SK-N-SH treated with all-trans-retinoic acid at 6 μM for 48 hours (cell line): ENCODE data around the gene KRT73.

Experiments
- ATAC-seq: fragments of 200-7000 bp; cut with Tn5 transposase; 3 replicates; pipeline ENCODE4 v1.9.1; 2020; ENCODE audit warnings: mild to moderate bottlenecking, moderate library complexity
- ARNTL ChIP-seq: fragments of 450-650 bp; formaldehyde crosslinking; IDR thresholded peaks from 2 replicates; pipeline ENCODE4 v1.5.0; 2020; ENCODE audit warnings: low read depth, mild to moderate bottlenecking, moderate library complexity, borderline replicate concordance
- CREB5 ChIP-seq: fragments of 250-450 bp; sonication (Bioruptor Pico); IDR thresholded peaks from 2 replicates; pipeline ENCODE4 v1.5.1; 2020; ENCODE audit warnings: low read depth, mild to moderate bottlenecking, moderate library complexity
- CSDC2 ChIP-seq: fragments of 250-450 bp; sonication (Bioruptor Pico); IDR thresholded peaks from 2 replicates; pipeline ENCODE4 v1.5.0; 2020; ENCODE audit warnings: mild to moderate bottlenecking, moderate library complexity
- CSRNP3 ChIP-seq: fragments of 250-450 bp; sonication (Bioruptor Pico); IDR thresholded peaks from 2 replicates; pipeline ENCODE4 v1.5.1; 2021; ENCODE audit warnings: mild to moderate bottlenecking, moderate library complexity
- GLIS3 ChIP-seq: fragments of 250-450 bp; sonication (Bioruptor Pico); IDR thresholded peaks from 2 replicates; pipeline ENCODE4 v1.5.0; 2020; ENCODE audit warnings: mild to moderate bottlenecking, moderate library complexity
- ISL1 ChIP-seq: fragments of 250-450 bp; sonication (Bioruptor Pico); IDR thresholded peaks from 2 replicates; pipeline ENCODE4 v2.1.2; 2022; ENCODE audit warnings: mild to moderate bottlenecking, moderate library complexity
- OSR1 ChIP-seq: fragments of 250-450 bp; sonication (Bioruptor Pico); IDR thresholded peaks from 2 replicates; pipeline ENCODE4 v1.8.0; 2022; ENCODE audit warnings: moderate library complexity, mild to moderate bottlenecking, inconsistent platforms
- RARB ChIP-seq: fragments of 250-450 bp; sonication (Bioruptor Pico); IDR thresholded peaks from 2 replicates; pipeline ENCODE4 v1.8.0; 2021; ENCODE audit warnings: mild to moderate bottlenecking, moderate library complexity
- SNAI2 ChIP-seq: fragments of 250-450 bp; sonication (Bioruptor Pico); IDR thresholded peaks from 2 replicates; pipeline ENCODE4 v1.5.0; 2020; ENCODE audit warnings: mild to moderate bottlenecking, moderate library complexity
- TCF4 ChIP-seq: fragments of 250-450 bp; sonication (Bioruptor Pico); IDR thresholded peaks from 2 replicates; pipeline ENCODE4 v1.8.0; 2021; ENCODE audit warnings: mild to moderate bottlenecking, moderate library complexity, borderline replicate concordance
- TOX ChIP-seq: fragments of 250-450 bp; sonication (Bioruptor Pico); IDR thresholded peaks from 2 replicates; pipeline ENCODE4 v1.8.0; 2021; ENCODE audit warnings: mild to moderate bottlenecking, moderate library complexity, borderline replicate concordance
- ZC3H10 ChIP-seq: fragments of 250-450 bp; sonication (Bioruptor Pico); IDR thresholded peaks from 2 replicates; pipeline ENCODE4 v1.5.1; 2021; ENCODE audit warnings: mild to moderate bottlenecking, moderate library complexity
- ZFP3 ChIP-seq: fragments of 250-450 bp; sonication (Bioruptor Pico); IDR thresholded peaks from 2 replicates; pipeline ENCODE4 v1.5.0; 2020; ENCODE audit warnings: mild to moderate bottlenecking, moderate library complexity
- ZNF565 ChIP-seq: fragments of 450-650 bp; formaldehyde crosslinking; conservative IDR thresholded peaks from 2 replicates; pipeline ENCODE4 v1.5.0; 2020; ENCODE audit warnings: low read depth, mild to moderate bottlenecking, moderate library complexity
- ZNF70 ChIP-seq: fragments of 450-650 bp; formaldehyde crosslinking; IDR thresholded peaks from 2 replicates; pipeline ENCODE4 v1.5.0; 2020; ENCODE audit warnings: mild to moderate bottlenecking, moderate library complexity
- ZNF8 ChIP-seq: fragments of 450-650 bp; formaldehyde crosslinking; IDR thresholded peaks from 2 replicates; pipeline ENCODE4 v1.5.0; 2020; ENCODE audit warnings: mild to moderate bottlenecking, moderate library complexity

The KRT73 gene

GRCh38 chr12:52606096-52606495 lies 12.3 kb downstream of the KRT73 start:
- no peak for ATAC-seq
- TF ChIP-seq TCF4 (CRISPR knock-in tag), result no peak
- no peak for TF ChIP-seq OSR1 (CRISPR knock-in tag)
- no peak for TF ChIP-seq CSRNP3
- TF ChIP-seq SNAI2, result no peak
- no peak for TF ChIP-seq ZNF70
- no peak for TF ChIP-seq CREB5 (CRISPR knock-in tag)
- TF ChIP-seq ZNF8 (CRISPR knock-in tag), result no peak
- no peak for TF ChIP-seq ZNF565 (CRISPR knock-in tag)

GRCh38 chr12:52605542-52605941 lies 12.8 kb downstream of the KRT73 start:
- TF ChIP-seq CSDC2 (CRISPR knock-in tag), result no peak
- ATAC-seq, result no peak

GRCh38 chr12:52604859-52605258 lies 13.5 kb downstream of the KRT73 start:
- no peak for ATAC-seq

GRCh38 chr12:52603314-52603713 lies 15.0 kb downstream of the KRT73 start:
- TF ChIP-seq CSDC2 (CRISPR knock-in tag) (no peak), ZNF565 (CRISPR knock-in tag) (no peak), RARB (CRISPR knock-in tag) (no peak), ZNF70 (no peak), ISL1 (no peak), ZFP3 (CRISPR knock-in tag) (no peak), ZC3H10 (CRISPR knock-in tag) (no peak), CREB5 (CRISPR knock-in tag) (no peak), TOX (no peak), SNAI2 (no peak)
- no peak for ATAC-seq

More at GRCh38 chr12:52604859-52605258, 13.5 kb downstream of the KRT73 start:
- TF ChIP-seq CREB5 (CRISPR knock-in tag), result no peak
- TF ChIP-seq ARNTL (CRISPR knock-in tag), result no peak
- TF ChIP-seq GLIS3 (CRISPR knock-in tag), result no peak

- no peak for ATAC-seq
- TF ChIP-seq TOX, result no peak
- TF ChIP-seq ZC3H10 (CRISPR knock-in tag), result no peak
- no peak for TF ChIP-seq OSR1 (CRISPR knock-in tag)
- no peak for TF ChIP-seq SNAI2
- TF ChIP-seq CSDC2 (CRISPR knock-in tag), result no peak
- no peak for TF ChIP-seq ISL1
- TF ChIP-seq ZNF70, result no peak
- TF ChIP-seq GLIS3 (CRISPR knock-in tag), result no peak
- no peak for TF ChIP-seq CREB5 (CRISPR knock-in tag)
- no peak for TF ChIP-seq RARB (CRISPR knock-in tag)
Observed at GRCh38 chr12:52602552-52602951, 15.8 kb downstream of the KRT73 start.

- no peak for ATAC-seq
Observed at GRCh38 chr12:52601671-52602070, 16.7 kb downstream of the KRT73 start.

More at GRCh38 chr12:52601671-52602070, 16.7 kb downstream of the KRT73 start:
- TF ChIP-seq ZNF8 (CRISPR knock-in tag), result no peak
- TF ChIP-seq ARNTL (CRISPR knock-in tag), result no peak
- TF ChIP-seq CREB5 (CRISPR knock-in tag), result no peak
